Ishikawa (cell line): ENCODE data around the gene NT5DC1.

Experiments
- CEBPB ChIP-seq: IDR thresholded peaks from 2 replicates; pipeline ENCODE4 v1.6.1; 2012
- CREB1 ChIP-seq: IDR thresholded peaks from 2 replicates; pipeline ENCODE4 v1.6.1; 2012; ENCODE audit warnings: low read depth
- EGR1 ChIP-seq: IDR thresholded peaks from 2 replicates; pipeline ENCODE4 v1.6.1; 2012
- EP300 ChIP-seq: IDR thresholded peaks from 2 replicates; pipeline ENCODE4 v1.6.1; 2012; ENCODE audit warnings: borderline replicate concordance
- FOXM1 ChIP-seq: IDR thresholded peaks from 2 replicates; pipeline ENCODE4 v1.6.1; 2012; ENCODE audit warnings: low read depth, borderline replicate concordance
- MAX ChIP-seq: IDR thresholded peaks from 2 replicates; pipeline ENCODE4 v1.6.1; 2012
- NFIC ChIP-seq: IDR thresholded peaks from 2 replicates; pipeline ENCODE4 v1.6.1; 2012
- RAD21 ChIP-seq: IDR thresholded peaks from 2 replicates; pipeline ENCODE4 v1.6.1; 2012; ENCODE audit warnings: low read depth
- TAF1 ChIP-seq: IDR thresholded peaks from 2 replicates; pipeline ENCODE4 v1.6.1; 2012; ENCODE audit warnings: low read depth, mild to moderate bottlenecking
- TCF12 ChIP-seq: IDR thresholded peaks from 2 replicates; pipeline ENCODE4 v1.6.1; 2012; ENCODE audit warnings: low read depth
- TEAD4 ChIP-seq: IDR thresholded peaks from 2 replicates; pipeline ENCODE4 v1.6.1; 2012
- USF1 ChIP-seq: IDR thresholded peaks from 2 replicates; pipeline ENCODE4 v1.6.1; 2012
- YY1 ChIP-seq: IDR thresholded peaks from 2 replicates; pipeline ENCODE4 v1.6.1; 2012; ENCODE audit warnings: low read depth
- ZBTB7A ChIP-seq: IDR thresholded peaks from 2 replicates; pipeline ENCODE4 v1.6.1; 2012; ENCODE audit warnings: low read depth
- TF ChIP-seq, protein P1 (sequence below): IDR thresholded peaks from 2 replicates; pipeline ENCODE4 v1.6.1; 2012; ENCODE audit warnings: low read depth, mild to moderate bottlenecking

Gene NT5DC1

GRCh38 chr6:116060572-116061283 lies 39.9 kb upstream of the NT5DC1 start, which contains the start of gene FRK:
FRK (minus strand) TSS chr6:116060891; CDS start chr6:116060311, 580 bp downstream.
- TF ChIP-seq EGR1, result no peak
- no peak for TF ChIP-seq CREB1
- no peak for TF ChIP-seq FOXM1
- no peak for TF ChIP-seq USF1
- TF ChIP-seq CEBPB, result no peak
- TF ChIP-seq YY1, result no peak
- TF ChIP-seq TCF12, result no peak
- no peak for TF ChIP-seq TAF1

DNA sequence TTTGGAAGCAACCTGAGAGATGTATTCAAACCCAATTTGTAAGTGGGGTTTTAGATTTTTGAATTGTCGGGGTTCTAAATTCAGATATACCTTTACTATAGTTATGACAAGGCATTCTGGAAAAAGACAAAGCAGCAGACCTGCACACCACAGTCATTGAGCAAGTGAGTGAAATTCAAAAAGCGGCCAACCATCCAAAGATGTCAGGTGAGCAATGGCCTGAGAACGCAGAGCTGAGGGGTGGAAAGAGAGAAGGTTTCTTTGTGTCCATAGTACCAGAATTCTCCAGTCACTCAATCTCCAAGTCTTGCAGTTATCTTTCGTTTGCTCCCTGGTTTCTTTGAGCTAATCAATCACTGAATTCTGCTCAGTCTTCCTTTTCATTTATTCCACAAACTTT lies 38.2 kb upstream of the NT5DC1 start:
- TF ChIP-seq TCF12 (no peak), MAX (no peak), CEBPB (no peak), NFIC (no peak), YY1 (no peak), FOXM1 (no peak), RAD21 (no peak), TEAD4 (no peak), EP300 (no peak), ZBTB7A (no peak), USF1 (no peak), EGR1 (no peak), TAF1 (no peak), CREB1 (no peak)
- TF ChIP-seq, protein P1, sequence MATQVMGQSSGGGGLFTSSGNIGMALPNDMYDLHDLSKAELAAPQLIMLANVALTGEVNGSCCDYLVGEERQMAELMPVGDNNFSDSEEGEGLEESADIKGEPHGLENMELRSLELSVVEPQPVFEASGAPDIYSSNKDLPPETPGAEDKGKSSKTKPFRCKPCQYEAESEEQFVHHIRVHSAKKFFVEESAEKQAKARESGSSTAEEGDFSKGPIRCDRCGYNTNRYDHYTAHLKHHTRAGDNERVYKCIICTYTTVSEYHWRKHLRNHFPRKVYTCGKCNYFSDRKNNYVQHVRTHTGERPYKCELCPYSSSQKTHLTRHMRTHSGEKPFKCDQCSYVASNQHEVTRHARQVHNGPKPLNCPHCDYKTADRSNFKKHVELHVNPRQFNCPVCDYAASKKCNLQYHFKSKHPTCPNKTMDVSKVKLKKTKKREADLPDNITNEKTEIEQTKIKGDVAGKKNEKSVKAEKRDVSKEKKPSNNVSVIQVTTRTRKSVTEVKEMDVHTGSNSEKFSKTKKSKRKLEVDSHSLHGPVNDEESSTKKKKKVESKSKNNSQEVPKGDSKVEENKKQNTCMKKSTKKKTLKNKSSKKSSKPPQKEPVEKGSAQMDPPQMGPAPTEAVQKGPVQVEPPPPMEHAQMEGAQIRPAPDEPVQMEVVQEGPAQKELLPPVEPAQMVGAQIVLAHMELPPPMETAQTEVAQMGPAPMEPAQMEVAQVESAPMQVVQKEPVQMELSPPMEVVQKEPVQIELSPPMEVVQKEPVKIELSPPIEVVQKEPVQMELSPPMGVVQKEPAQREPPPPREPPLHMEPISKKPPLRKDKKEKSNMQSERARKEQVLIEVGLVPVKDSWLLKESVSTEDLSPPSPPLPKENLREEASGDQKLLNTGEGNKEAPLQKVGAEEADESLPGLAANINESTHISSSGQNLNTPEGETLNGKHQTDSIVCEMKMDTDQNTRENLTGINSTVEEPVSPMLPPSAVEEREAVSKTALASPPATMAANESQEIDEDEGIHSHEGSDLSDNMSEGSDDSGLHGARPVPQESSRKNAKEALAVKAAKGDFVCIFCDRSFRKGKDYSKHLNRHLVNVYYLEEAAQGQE, result no peak

- TF ChIP-seq CREB1, result no peak
- TF ChIP-seq CEBPB, result no peak
- no peak for TF ChIP-seq TAF1
- TF ChIP-seq ZBTB7A, result no peak
- TF ChIP-seq YY1, result no peak
- TF ChIP-seq TEAD4, result no peak
- TF ChIP-seq NFIC, result no peak
- TF ChIP-seq FOXM1, result no peak
- no peak for TF ChIP-seq RAD21
- no peak for TF ChIP-seq EP300
- TF ChIP-seq EGR1, result no peak
- TF ChIP-seq, protein P1, result no peak
- TF ChIP-seq MAX, result no peak
- no peak for TF ChIP-seq USF1
- no peak for TF ChIP-seq TCF12
These were observed 36.0 kb upstream of the NT5DC1 start for GRCh38 chr6:116064666-116065065.

DNA sequence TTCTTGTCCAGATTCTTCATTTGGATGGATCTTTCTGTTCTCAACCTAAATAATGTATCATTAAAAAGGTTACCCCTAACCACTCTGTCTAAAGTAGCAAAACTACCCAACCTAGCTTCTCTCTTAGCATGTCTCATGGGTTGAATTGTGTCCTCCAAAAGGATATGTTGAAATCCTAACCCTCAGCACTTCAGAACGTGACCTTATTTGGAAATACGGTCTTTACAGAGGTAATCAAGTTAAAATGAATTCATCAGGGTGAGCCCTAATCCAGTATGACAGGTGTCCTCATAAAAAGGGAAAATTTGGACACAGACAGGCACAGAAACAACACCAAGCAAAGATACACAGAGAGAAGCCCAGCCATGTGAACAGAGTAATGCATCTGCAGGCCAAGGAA lies 33.9 kb upstream of the NT5DC1 start:
- TF ChIP-seq EP300 (no peak), MAX (no peak), TEAD4 (no peak)

- TF ChIP-seq TEAD4 (no peak), EP300 (no peak), RAD21 (no peak), TAF1 (no peak), TCF12 (no peak), ZBTB7A (no peak), MAX (no peak), NFIC (no peak), FOXM1 (no peak), YY1 (no peak), CEBPB (no peak), CREB1 (no peak), USF1 (no peak), EGR1 (no peak)
- TF ChIP-seq, protein P1, result no peak
These were observed 30.6 kb upstream of the NT5DC1 start for GRCh38 chr6:116070101-116070500.
